Measurements from ENCODE around the gene PFKFB2. TPM values are rescaled to one million over a fixed set of nuclear protein-coding genes. Genes with fewer than 3 reads are reported as not detected.
A peak's percentile ranks its signal among the peaks of the same experiment; 100 is the strongest.

Gene PFKFB2
- total RNA-seq, 1 donor from 2014 or later: 13.3 TPM

- Mint-ChIP-seq H3K27me3 (ENCODE audit: low read depth) (no peaks in the 10 kb centered on the region), H3K4me1 (ENCODE audit: low read depth) (peaks cover 38% of the 10 kb centered on the region), H3K4me3 (ENCODE audit: unreplicated experiment) (no peak overlapping the region), H3K36me3 (ENCODE audit: low read depth) (peaks cover 6% of the 10 kb centered on the region), H3K27ac (ENCODE audit: unreplicated experiment) (no peak overlapping the region), H3K9me3 (ENCODE audit: low read depth) (no peaks in the 10 kb centered on the region)
- no peak for DNase-seq (ENCODE audit: low spot score)
- no peak for TF ChIP-seq CTCF (IDR thresholded peaks at IDR 0.05)
Measured at GRCh38 chr1:207045453-207045852, 7.6 kb upstream of the PFKFB2 start.

DNA sequence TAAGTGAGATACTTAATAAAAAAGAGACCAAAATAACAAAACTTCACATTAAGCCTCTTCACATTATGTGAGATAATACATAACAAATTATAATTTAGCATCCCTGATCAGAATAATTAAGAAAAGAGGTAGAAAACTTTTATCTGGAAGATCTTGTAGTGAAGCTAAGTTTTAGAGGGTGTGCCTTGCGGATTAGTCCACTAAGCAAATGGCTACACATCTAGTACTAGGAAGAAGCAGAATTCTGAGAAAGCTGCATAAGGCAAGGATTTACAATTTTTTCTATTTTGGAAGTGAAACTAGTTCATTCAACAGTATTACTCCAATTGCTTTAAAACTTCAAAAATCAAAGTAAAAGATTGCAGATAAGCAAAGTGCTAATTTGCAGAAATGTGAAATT, 5.6 kb upstream of the PFKFB2 start:
- H3K4me3 Mint-ChIP-seq (ENCODE audit: unreplicated experiment): no peak overlapping the region
- H3K36me3 Mint-ChIP-seq (ENCODE audit: low read depth): peaks cover 6% of the 10 kb centered on the region
- H3K27me3 Mint-ChIP-seq (ENCODE audit: low read depth): no peaks in the 10 kb centered on the region
- no peaks in the 10 kb centered on the region for H3K9me3 Mint-ChIP-seq (ENCODE audit: low read depth)
- peaks cover 50% of the 10 kb centered on the region for H3K4me1 Mint-ChIP-seq (ENCODE audit: low read depth)
- TF ChIP-seq CTCF (IDR thresholded peaks at IDR 0.05): no peak
- H3K27ac Mint-ChIP-seq (ENCODE audit: unreplicated experiment): no peak overlapping the region
- no peak for DNase-seq (ENCODE audit: low spot score)

DNA sequence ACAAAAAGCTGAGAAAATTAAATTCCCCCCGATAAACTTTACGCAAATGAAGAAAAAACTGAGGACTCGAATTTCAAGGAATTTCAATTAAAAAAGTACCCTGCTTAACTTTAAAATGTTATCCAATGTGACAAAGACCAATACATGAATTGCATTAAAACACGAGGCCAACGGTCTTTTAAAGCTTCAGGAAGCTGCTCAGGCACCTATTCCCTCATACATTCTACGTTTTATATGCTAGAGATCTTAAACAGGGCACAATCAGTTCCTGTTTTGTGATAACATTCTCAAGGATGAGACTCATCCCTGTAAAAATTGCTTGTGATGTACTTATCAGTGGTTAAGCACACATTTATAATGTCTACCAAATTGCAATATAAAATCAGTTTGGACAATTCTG, 5.0 kb upstream of the PFKFB2 start:
- Mint-ChIP-seq H3K4me3 (ENCODE audit: unreplicated experiment) (no peak overlapping the region), H3K36me3 (ENCODE audit: low read depth) (peaks cover 6% of the 10 kb centered on the region), H3K9me3 (ENCODE audit: low read depth) (no peaks in the 10 kb centered on the region), H3K4me1 (ENCODE audit: low read depth) (peaks cover 56% of the 10 kb centered on the region), H3K27me3 (ENCODE audit: low read depth) (no peaks in the 10 kb centered on the region), H3K27ac (ENCODE audit: unreplicated experiment) (no peak overlapping the region)
- DNase-seq (ENCODE audit: low spot score): no peak
- no peak for TF ChIP-seq CTCF (IDR thresholded peaks at IDR 0.05)

- Mint-ChIP-seq H3K4me1 (ENCODE audit: low read depth) (peaks cover 61% of the 10 kb centered on the region), H3K9me3 (ENCODE audit: low read depth) (no peaks in the 10 kb centered on the region), H3K27me3 (ENCODE audit: low read depth) (no peaks in the 10 kb centered on the region), H3K36me3 (ENCODE audit: low read depth) (peaks cover 6% of the 10 kb centered on the region), H3K4me3 (ENCODE audit: unreplicated experiment) (peak overlapping the region; percentile 86), H3K27ac (ENCODE audit: unreplicated experiment) (no peak overlapping the region)
- no peak for DNase-seq (ENCODE audit: low spot score)
- TF ChIP-seq CTCF (IDR thresholded peaks at IDR 0.05): no peak
Measured at GRCh38 chr1:207049054-207049453, 4.0 kb upstream of the PFKFB2 start.

GRCh38 chr1:207049514-207049913, 3.6 kb upstream of the PFKFB2 start:
- peaks cover 6% of the 10 kb centered on the region for H3K36me3 Mint-ChIP-seq (ENCODE audit: low read depth)
- H3K27me3 Mint-ChIP-seq (ENCODE audit: low read depth): no peaks in the 10 kb centered on the region
- no peak overlapping the region for H3K27ac Mint-ChIP-seq (ENCODE audit: unreplicated experiment)
- H3K4me1 Mint-ChIP-seq (ENCODE audit: low read depth): peaks cover 61% of the 10 kb centered on the region
- no peak for TF ChIP-seq CTCF (IDR thresholded peaks at IDR 0.05)
- DNase-seq (ENCODE audit: low spot score): no peak
- H3K9me3 Mint-ChIP-seq (ENCODE audit: low read depth): no peaks in the 10 kb centered on the region
- H3K4me3 Mint-ChIP-seq (ENCODE audit: unreplicated experiment): peak overlapping the region; percentile 86
